ENCODE results near the gene PARD3.
"Not testable (repeated sequence)": the region's sequence is repeated elsewhere in the genome, so short reads cannot be mapped to it uniquely, and the experiment has no call there.

Gene PARD3

DNA sequence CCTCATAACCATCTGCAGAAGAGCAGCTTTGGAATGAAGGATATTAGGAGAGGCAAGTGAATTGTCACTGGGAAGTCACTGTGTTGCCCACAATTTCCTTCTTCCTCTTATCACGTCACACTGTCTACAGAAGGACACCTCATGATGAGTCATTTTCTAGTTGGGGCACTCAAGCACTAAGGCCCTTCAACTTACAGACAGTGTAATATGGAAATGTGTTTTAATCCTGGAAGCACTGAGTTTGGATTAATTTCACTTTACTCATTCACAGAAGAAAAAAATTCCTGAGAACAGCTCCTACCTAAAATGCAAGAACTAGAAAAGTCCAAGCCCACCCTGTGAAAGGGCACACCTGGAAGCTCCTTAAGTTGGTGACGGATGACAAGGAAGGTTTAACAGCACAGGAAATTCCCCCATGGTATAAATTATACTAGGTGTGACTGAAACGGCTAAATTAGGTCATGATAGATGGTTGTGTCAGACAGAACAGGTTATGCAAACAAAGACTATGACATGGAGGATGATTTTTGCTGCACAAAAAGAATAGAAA lies 56.6 kb downstream of the PARD3 start:
- TF ChIP-seq, protein P1, sequence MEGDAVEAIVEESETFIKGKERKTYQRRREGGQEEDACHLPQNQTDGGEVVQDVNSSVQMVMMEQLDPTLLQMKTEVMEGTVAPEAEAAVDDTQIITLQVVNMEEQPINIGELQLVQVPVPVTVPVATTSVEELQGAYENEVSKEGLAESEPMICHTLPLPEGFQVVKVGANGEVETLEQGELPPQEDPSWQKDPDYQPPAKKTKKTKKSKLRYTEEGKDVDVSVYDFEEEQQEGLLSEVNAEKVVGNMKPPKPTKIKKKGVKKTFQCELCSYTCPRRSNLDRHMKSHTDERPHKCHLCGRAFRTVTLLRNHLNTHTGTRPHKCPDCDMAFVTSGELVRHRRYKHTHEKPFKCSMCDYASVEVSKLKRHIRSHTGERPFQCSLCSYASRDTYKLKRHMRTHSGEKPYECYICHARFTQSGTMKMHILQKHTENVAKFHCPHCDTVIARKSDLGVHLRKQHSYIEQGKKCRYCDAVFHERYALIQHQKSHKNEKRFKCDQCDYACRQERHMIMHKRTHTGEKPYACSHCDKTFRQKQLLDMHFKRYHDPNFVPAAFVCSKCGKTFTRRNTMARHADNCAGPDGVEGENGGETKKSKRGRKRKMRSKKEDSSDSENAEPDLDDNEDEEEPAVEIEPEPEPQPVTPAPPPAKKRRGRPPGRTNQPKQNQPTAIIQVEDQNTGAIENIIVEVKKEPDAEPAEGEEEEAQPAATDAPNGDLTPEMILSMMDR (IDR thresholded peaks at IDR 0.05; ENCODE audit: control insufficient read depth, extremely low read depth, insufficient read depth), result no peak
- no peak for DNase-seq (ENCODE audit: low read depth)
- no peak overlapping the region for H3K4me3 ChIP-seq (ENCODE audit: low read depth, low read length)

DNA sequence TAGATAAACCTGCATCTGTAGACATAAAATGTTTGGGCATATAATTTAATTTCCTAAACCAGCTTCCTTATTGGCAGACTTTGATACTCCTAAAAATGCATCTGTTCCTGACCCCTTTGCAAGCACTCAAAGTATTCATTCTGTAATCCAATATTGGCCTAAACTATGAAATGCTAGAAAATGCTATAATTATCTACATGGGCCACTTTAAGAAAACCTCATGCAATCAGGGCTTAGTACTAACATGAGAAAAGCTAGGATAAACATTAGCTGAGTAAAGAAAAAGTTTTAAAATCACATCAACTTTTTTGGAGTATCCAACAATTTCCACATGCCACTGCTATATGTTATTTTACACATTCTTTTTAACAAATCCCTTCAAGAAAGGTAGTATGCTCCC lies 57.2 kb downstream of the PARD3 start:
- no peak for DNase-seq (ENCODE audit: low read depth)
- TF ChIP-seq, protein P1 (IDR thresholded peaks at IDR 0.05; ENCODE audit: control insufficient read depth, extremely low read depth, insufficient read depth), result no peak

DNA sequence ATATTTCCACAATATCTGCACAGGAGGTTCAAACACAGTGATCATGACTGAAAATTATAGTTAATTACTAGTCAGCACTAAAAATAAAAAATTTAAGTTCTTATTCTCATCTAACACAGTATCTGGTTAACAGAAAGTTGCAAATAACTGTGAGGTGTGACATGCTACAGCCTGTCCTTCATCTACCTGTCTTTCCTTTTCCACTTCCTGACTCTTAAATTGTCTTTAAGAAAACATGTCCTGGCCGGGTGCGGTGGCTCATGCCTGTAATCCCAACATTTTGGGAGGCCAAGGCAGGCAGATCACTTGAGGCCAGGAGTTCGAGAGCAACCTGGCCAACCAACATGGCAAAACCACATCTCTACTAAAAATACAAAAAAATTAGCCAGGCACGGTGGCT lies 57.9 kb downstream of the PARD3 start:
- not testable (repeated sequence) for DNase-seq (ENCODE audit: low read depth); H3K4me3 ChIP-seq (ENCODE audit: low read depth, low read length)

More for the DNA sequence above, 57.2 kb downstream of the PARD3 start:
- H3K4me3 ChIP-seq (ENCODE audit: low read depth, low read length), result no peak overlapping the region

DNA sequence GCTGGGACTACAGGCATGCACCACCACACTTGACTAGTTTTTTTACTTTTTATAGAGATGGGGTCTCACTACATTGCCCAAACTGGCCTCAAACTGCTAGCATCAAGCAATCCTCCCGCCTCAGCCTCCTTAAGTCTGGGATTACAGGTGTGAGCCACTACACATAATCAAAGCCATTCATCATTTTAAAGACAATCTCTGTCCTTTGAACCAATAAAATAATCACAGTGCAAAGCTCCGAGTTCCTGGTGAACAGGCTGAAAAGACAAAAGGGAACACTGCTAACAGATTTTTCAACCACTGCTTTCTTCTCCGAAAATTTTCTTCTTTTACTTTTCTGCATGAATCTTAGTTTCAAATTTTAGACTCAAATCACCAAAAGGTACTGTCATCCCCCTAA lies 58.5 kb downstream of the PARD3 start:
- no peak for DNase-seq (ENCODE audit: low read depth)
- TF ChIP-seq, protein P1 (IDR thresholded peaks at IDR 0.05; ENCODE audit: control insufficient read depth, extremely low read depth, insufficient read depth), result no peak
- no peak overlapping the region for H3K4me3 ChIP-seq (ENCODE audit: low read depth, low read length)

DNA sequence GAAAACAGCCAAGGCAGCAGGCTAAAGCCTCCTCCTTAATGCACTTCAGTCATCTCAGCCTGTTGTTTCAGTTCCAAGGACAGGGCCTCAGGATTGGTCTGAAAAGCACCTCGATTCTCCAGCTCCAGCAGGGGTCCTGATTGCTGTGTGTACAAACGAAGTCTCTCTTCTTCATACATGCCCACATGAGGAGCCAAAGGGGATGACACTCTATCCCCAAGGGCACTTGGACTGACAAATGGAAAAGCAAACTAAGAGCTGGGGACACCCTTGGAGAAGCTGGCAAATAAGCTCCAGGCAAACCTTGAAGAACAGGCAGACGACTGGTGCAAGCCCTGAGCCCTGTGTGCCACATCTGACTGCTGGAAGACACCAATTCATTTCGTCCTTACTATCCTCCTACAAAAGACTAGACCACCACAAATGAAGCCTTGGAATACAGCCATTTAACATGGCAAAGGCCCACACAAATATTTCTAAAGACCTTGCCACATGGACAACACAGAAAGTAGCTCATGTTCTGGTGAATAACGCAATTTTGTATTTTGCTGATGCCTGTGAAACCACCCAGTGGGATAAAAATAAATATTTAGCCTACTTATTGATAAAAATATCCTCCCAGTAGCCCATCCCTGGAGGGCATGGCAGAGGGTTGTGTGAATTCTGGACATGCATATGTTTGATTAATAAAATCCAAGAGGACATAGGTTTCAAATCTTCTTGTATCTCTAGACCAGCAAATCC lies 61.9 kb downstream of the PARD3 start:
- H3K4me3 ChIP-seq (ENCODE audit: low read depth, low read length), result no peak overlapping the region
- DNase-seq (ENCODE audit: low read depth), result no peak
- TF ChIP-seq, protein P1 (IDR thresholded peaks at IDR 0.05; ENCODE audit: control insufficient read depth, extremely low read depth, insufficient read depth), result no peak

DNA sequence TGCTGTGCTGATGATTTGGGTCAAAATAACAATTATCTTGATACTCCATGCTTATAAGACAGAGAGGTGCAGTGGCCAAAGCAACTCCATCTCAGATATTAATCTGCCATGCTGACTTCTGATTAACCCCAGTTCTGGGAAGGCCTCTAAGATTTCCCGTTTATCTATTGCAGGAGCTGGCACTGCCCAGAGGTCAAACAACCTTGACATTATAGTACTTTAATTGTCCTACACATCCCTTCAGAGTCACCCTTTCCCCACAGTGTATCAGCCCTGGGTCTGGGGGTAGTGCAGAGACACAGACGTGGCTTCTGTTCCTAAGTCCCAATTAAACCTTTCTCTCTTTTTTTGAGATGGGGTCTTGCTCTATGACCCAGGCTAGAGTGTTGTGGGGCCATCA lies 63.8 kb downstream of the PARD3 start:
- H3K4me3 ChIP-seq (ENCODE audit: low read depth, low read length), result no peak overlapping the region
- TF ChIP-seq, protein P1 (IDR thresholded peaks at IDR 0.05; ENCODE audit: control insufficient read depth, extremely low read depth, insufficient read depth), result no peak

DNA sequence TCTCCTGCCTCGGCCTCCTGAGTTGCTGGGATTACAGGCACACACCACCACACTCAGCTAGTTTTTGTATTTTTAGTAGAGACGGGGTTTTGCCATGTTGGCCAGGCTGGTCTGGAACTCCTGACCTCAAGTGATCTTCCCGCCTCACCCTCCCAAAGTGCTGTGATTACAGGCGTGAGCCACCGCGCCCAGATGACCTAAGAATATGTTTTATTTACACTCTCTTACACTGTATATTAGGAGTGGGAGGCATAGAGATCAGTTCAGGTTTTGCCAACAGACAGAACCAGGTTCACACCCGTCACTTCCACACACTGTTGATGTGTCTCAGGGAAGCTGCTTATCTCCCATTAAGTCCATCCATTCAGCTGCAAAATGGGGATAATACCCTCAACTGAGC lies 64.3 kb downstream of the PARD3 start:
- not testable (repeated sequence) for H3K4me3 ChIP-seq (ENCODE audit: low read depth, low read length); DNase-seq (ENCODE audit: low read depth)

More for the DNA sequence above, 63.8 kb downstream of the PARD3 start:
- DNase-seq (ENCODE audit: low read depth), result no peak

DNA sequence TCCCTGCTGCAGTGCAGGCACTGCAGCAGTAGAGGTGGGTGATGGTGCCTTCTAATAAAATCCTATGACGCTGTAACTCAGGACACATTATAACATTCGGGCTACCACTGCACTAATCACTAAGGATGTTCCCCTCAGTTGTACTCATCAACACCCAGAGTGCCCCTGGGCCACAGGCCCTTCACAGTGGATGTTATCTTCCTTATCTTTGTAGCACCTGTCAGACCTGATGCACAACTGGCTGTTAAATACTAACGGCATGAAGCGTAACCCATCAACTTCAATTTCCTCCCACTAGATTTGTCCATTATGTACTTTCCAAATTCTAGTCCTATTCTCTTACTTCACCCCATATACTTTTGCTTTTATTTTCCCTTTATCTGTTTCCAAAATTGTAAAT lies 66.3 kb downstream of the PARD3 start:
- no peak for DNase-seq (ENCODE audit: low read depth)
- TF ChIP-seq, protein P1 (IDR thresholded peaks at IDR 0.05; ENCODE audit: control insufficient read depth, extremely low read depth, insufficient read depth), result no peak
- no peak overlapping the region for H3K4me3 ChIP-seq (ENCODE audit: low read depth, low read length)
